HG03280 (cell line): ENCODE results near the gene PCED1A.

Experiments
- ATAC-seq: cut with Tn5 transposase; IDR thresholded peaks from one replicate; pipeline ENCODE4 v1.9.1; 2021; ENCODE audit warnings: mild to moderate bottlenecking, moderate library complexity; ENCODE audit not compliant: unreplicated experiment

Gene PCED1A

GRCh38 chr20:2840138-2840966 lies at the start of gene PCED1A, which contains the start of gene VPS16:
PCED1A (minus strand) TSS chr20:2840655; CDS start chr20:2839912, 743 bp downstream.
VPS16 (plus strand) TSS chr20:2840745; CDS start chr20:2840775, 30 bp downstream.
- peak; percentile 96 for ATAC-seq

GRCh38 chr20:2889797-2890196 lies 49.3 kb upstream of the PCED1A start:
- ATAC-seq: no peak

- no peak for ATAC-seq
Measured at GRCh38 chr20:2889209-2889608, 48.8 kb upstream of the PCED1A start.

GRCh38 chr20:2888224-2888955 lies 47.9 kb upstream of the PCED1A start:
- no peak for ATAC-seq

- no peak for ATAC-seq
Measured at GRCh38 chr20:2887715-2888114, 47.3 kb upstream of the PCED1A start.

- ATAC-seq: no peak
Measured at GRCh38 chr20:2883726-2884637, 43.5 kb upstream of the PCED1A start.

GRCh38 chr20:2880650-2881049 lies 40.2 kb upstream of the PCED1A start:
- ATAC-seq: no peak

- no peak for ATAC-seq
Measured at GRCh38 chr20:2879146-2879545, 38.7 kb upstream of the PCED1A start.

GRCh38 chr20:2878515-2878914 lies 38.1 kb upstream of the PCED1A start:
- no peak for ATAC-seq

- no peak for ATAC-seq
Measured at GRCh38 chr20:2875690-2876203, 35.3 kb upstream of the PCED1A start.

- no peak for ATAC-seq
Measured at GRCh38 chr20:2874456-2874855, 34.0 kb upstream of the PCED1A start.

- no peak for ATAC-seq
Measured at GRCh38 chr20:2873747-2874041, 33.2 kb upstream of the PCED1A start.

- ATAC-seq: peak; percentile 94
Measured at GRCh38 chr20:2873010-2873746, 32.7 kb upstream of the PCED1A start, which contains the start of gene PTPRA. PTPRA (plus strand) TSS chr20:2873481; CDS start chr20:2964278, 90,797 bp downstream.

- peak; percentile 28 for ATAC-seq
Measured at GRCh38 chr20:2872459-2873009, 32.1 kb upstream of the PCED1A start.

- ATAC-seq: no peak
Measured at GRCh38 chr20:2871661-2872458, 31.4 kb upstream of the PCED1A start.

GRCh38 chr20:2871111-2871465 lies 30.6 kb upstream of the PCED1A start:
- ATAC-seq: no peak

GRCh38 chr20:2869381-2869780 lies 28.9 kb upstream of the PCED1A start:
- ATAC-seq: no peak

- no peak for ATAC-seq
Measured at GRCh38 chr20:2867081-2867864, 26.8 kb upstream of the PCED1A start.
